Thymus (tissue), 11 donors: Measurements from ENCODE around the gene NEK1. TPM values are rescaled to one million over a fixed set of nuclear protein-coding genes. Genes with fewer than 3 reads are reported as not detected.

Experiments used
- DNase-seq, 9 donors: peaks; one replicate each; pipeline ENCODE4 v3.0.0-alpha.2; 2013; ENCODE audit warnings: low spot score in 9 of 9, low read depth in 6 of 9, missing footprints in 1 of 9
- H3K27ac ChIP-seq, 2 donors: one replicate each; pipeline ENCODE4 v1.5.1; 2013; ENCODE audit warnings: control low read depth in 1 of 2, low read depth in 1 of 2, low read length in 1 of 2, mild to moderate bottlenecking in 1 of 2, moderate library complexity in 1 of 2
- H3K27me3 ChIP-seq, 2 donors: one replicate each; pipeline ENCODE4 v1.5.1; 2013; ENCODE audit warnings: low read length in 1 of 2; ENCODE audit not compliant: control insufficient read depth in 2 of 2, insufficient read depth in 1 of 2
- H3K36me3 ChIP-seq, 2 donors: one replicate each; pipeline ENCODE4 v1.5.1; 2013; ENCODE audit warnings: low read length in 1 of 2, mild to moderate bottlenecking in 1 of 2, moderate library complexity in 1 of 2; ENCODE audit not compliant: control insufficient read depth in 2 of 2, insufficient read depth in 2 of 2
- H3K4me1 ChIP-seq, 2 donors: one replicate each; pipeline ENCODE4 v1.5.1; 2013; ENCODE audit warnings: low read length in 2 of 2; ENCODE audit not compliant: control insufficient read depth in 2 of 2, insufficient read depth in 2 of 2
- H3K4me3 ChIP-seq, 2 donors: one replicate each; pipeline ENCODE4 v1.5.1; 2013; ENCODE audit warnings: low read length in 2 of 2, control low read depth in 1 of 2, mild to moderate bottlenecking in 1 of 2
- H3K9me3 ChIP-seq, 2 donors: one replicate each; pipeline ENCODE4 v1.5.1; 2013; ENCODE audit warnings: low read length in 1 of 2, mild to moderate bottlenecking in 1 of 2; ENCODE audit not compliant: control insufficient read depth in 2 of 2, insufficient read depth in 1 of 2
- WGBS: extraction: QIAGEN DNeasy Blood & Tissue Kit; methylation state at CpG from one replicate; pipeline ENCODE4 v1.1.7; 2013; 5-methylcytosine and 5-hydroxymethylcytosine counted together
- polyA plus RNA-seq: library from polyadenylated mRNA; stranded (reverse); fragments of 200-250 nt; gene quantifications from one replicate; pipeline ENCODE4 v1.2.3, GENCODE V29; 2013
- total RNA-seq: library from RNA; stranded (reverse); fragments of 120-200 nt; gene quantifications from one replicate; pipeline ENCODE4 v1.2.4, GENCODE V29; 2013
- donor health status: healthy.

NEK1 gene
- total and polyA plus RNA-seq, 2 donors: 9.9 to 10.2 TPM

- peaks cover 6 to 10% of the 10 kb centered on the region in 2 donors for H3K4me1 ChIP-seq
- no peaks in the 10 kb centered on the region for H3K27me3 ChIP-seq
- peak within 1 kb of the TSS; percentile 71 to 86 for H3K4me3 ChIP-seq
- H3K9me3 ChIP-seq: no peaks in the 10 kb centered on the region
- under 1% methylated on average over 67 of the region's 67 CpGs for WGBS
- H3K27ac ChIP-seq: peak within 1 kb of the TSS; percentile 94 to 97
- no peaks in the 10 kb centered on the region for H3K36me3 ChIP-seq
- peak; percentile 73 to 92 (median 88) for DNase-seq
These were observed 7.8 kb upstream of the NEK1 start, which contains the start of gene CLCN3 for GRCh38 chr4:169619958-169620879. Gene CLCN3 (plus strand): TSS chr4:169620578. CDS start chr4:169635929, 15,351 bp downstream.

GRCh38 chr4:169619518-169619957 is 7.2 kb upstream of the NEK1 start:
- Histone ChIP-seq H3K4me1 (peaks cover 6 to 10% of the 10 kb centered on the region in 2 donors), H3K4me3 (peak overlapping the region; percentile 71 to 86), H3K9me3 (no peaks in the 10 kb centered on the region), H3K27me3 (no peaks in the 10 kb centered on the region), H3K36me3 (no peaks in the 10 kb centered on the region), H3K27ac (peak overlapping the region; percentile 94 to 97)
- peak in 3 of 9 donors; percentile 21 to 68 (median 44) for DNase-seq
- WGBS: 2% methylated on average over 12 of the region's 12 CpGs

DNA sequence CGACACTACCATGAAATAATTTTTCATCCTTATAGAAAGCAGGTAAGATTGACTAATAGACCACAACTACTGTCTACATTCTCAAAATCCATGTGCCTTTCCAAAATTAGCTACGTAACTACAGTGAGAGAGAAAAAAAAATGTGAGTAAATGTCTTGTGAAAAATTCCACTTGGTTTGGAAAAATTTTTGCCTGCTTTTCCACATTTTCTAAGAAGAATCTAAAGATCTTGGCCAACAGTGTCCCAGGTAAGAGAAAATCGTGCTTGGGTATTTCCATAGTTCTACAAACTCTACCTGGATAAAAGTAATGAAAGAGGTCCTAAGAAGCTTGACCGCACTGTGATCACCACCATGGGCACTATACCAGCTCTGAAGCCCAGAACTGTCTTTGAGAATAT is 6.6 kb upstream of the NEK1 start:
- no peak overlapping the region for H3K4me3 ChIP-seq

DNA sequence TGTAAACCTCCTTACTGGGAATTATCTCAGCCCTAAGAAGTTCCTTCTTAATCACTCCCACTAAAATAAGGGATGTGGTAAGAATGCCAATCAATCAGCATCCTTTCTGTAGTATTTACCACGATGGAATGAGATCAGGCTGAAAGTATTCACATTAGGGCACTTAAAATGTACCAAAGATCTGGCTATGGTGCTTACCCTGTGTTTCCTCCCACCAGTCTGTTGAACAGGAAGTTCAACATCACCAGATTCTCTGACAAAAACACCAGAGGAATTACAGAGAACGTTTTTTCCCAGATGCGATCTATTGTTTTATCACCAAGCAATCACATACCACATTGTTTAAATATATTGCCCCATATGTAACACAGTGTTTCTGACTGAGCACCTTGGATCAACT is 5.9 kb upstream of the NEK1 start:
- DNase-seq: peak in 1 of 9 donors; percentile 51
- Histone ChIP-seq H3K4me1 (peaks cover 8 to 11% of the 10 kb centered on the region in 2 donors), H3K9me3 (no peaks in the 10 kb centered on the region), H3K27me3 (no peaks in the 10 kb centered on the region), H3K4me3 (no peak overlapping the region), H3K36me3 (no peaks in the 10 kb centered on the region), H3K27ac (peak overlapping the region; percentile 53 to 59)
- 12% methylated on average over 3 of the region's 3 CpGs for whole genome bisulfite sequencing

More for the DNA sequence above, 6.6 kb upstream of the NEK1 start:
- H3K27me3 ChIP-seq: no peaks in the 10 kb centered on the region
- no peak for DNase-seq
- WGBS: 98% methylated on average over 4 of the region's 4 CpGs
- H3K27ac ChIP-seq: no peak overlapping the region
- H3K4me1 ChIP-seq: peaks cover 6 to 10% of the 10 kb centered on the region in 2 donors
- H3K9me3 ChIP-seq: no peaks in the 10 kb centered on the region
- no peaks in the 10 kb centered on the region for H3K36me3 ChIP-seq

DNA sequence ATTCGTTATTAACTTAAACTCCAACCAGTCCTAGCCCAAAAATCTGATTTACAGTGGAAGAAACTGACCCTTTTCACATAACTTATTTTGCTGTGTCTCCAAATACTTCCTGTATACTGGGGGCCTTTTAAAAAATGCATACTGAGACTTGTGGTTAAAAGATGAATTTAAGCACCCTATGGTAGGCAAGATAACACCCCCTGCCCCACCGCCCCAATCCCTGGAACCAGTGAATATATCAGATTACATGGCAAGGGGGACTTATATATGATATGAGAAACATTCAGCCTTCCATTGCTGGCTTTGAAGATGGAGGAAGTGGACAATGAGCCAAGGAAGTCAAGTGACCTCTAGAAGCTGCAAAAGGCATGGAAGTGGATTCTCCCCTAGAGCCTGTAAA is 4.9 kb upstream of the NEK1 start:
- no peaks in the 10 kb centered on the region for H3K36me3 ChIP-seq
- H3K9me3 ChIP-seq: no peaks in the 10 kb centered on the region
- WGBS: 96% methylated on average over 2 of the region's 2 CpGs
- peaks cover 9 to 14% of the 10 kb centered on the region in 2 donors for H3K4me1 ChIP-seq
- no peak for DNase-seq
- H3K4me3 ChIP-seq: no peak overlapping the region
- H3K27ac ChIP-seq: no peak overlapping the region
- H3K27me3 ChIP-seq: no peaks in the 10 kb centered on the region

- H3K9me3 ChIP-seq: no peaks in the 10 kb centered on the region
- peaks cover 9 to 13% of the 10 kb centered on the region in 2 donors for H3K4me1 ChIP-seq
- H3K27me3 ChIP-seq: no peaks in the 10 kb centered on the region
- no peaks in the 10 kb centered on the region for H3K36me3 ChIP-seq
- no peak overlapping the region for H3K4me3 ChIP-seq
- H3K27ac ChIP-seq: no peak overlapping the region
- no peak for DNase-seq
These were observed 4.5 kb upstream of the NEK1 start for GRCh38 chr4:169616846-169617245.

- peak in 1 of 9 donors; percentile 53 for DNase-seq
- Histone ChIP-seq H3K9me3 (no peaks in the 10 kb centered on the region), H3K36me3 (no peaks in the 10 kb centered on the region), H3K27ac (peak overlapping the region in 1 of 2 donors; percentile 39), H3K27me3 (no peaks in the 10 kb centered on the region), H3K4me3 (no peak overlapping the region), H3K4me1 (peaks cover 12% of the 10 kb centered on the region in 2 donors)
- WGBS: 83% methylated on average over 4 of the region's 4 CpGs
These were observed 3.2 kb upstream of the NEK1 start for GRCh38 chr4:169615467-169616106.

GRCh38 chr4:169612871-169613859 is 782 bp upstream of the NEK1 start:
- WGBS: 6% methylated on average over 9 of the region's 9 CpGs
- H3K4me1 ChIP-seq: peaks cover 10 to 12% of the 10 kb centered on the region in 2 donors
- H3K27ac ChIP-seq: peak overlapping the region; percentile 61 to 98
- H3K9me3 ChIP-seq: no peaks in the 10 kb centered on the region
- H3K27me3 ChIP-seq: no peaks in the 10 kb centered on the region
- DNase-seq: peak; percentile 52 to 88 (median 71)
- H3K4me3 ChIP-seq: peak overlapping the region; percentile 61 to 90
- H3K36me3 ChIP-seq: no peaks in the 10 kb centered on the region
